ENCODE measurements around the gene DAB1.
"Not testable (repeated sequence)": the region's sequence is repeated elsewhere in the genome, so short reads cannot be mapped to it uniquely, and the experiment has no call there.

The DAB1 gene

DNA sequence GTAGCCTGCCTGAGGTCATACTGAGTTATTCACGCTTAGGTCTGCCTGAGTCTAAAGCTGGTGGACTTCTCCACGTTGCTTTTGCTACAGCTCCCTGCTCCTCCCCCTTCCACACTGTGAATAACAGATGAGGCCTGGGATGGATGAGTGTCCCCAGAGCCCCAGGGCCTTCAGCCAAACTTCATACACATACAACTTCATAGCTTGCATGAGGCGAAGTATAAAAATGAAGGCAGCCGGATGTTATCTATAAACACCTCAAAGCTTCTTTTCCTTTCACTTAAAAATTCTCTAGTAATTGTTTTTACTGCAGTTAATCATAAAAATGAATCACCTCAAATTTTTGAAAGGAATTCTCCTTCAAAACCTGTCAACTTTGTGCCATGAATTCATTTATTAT is 70.2 kb downstream of the DAB1 start:
- no peak for DNase-seq

DNA sequence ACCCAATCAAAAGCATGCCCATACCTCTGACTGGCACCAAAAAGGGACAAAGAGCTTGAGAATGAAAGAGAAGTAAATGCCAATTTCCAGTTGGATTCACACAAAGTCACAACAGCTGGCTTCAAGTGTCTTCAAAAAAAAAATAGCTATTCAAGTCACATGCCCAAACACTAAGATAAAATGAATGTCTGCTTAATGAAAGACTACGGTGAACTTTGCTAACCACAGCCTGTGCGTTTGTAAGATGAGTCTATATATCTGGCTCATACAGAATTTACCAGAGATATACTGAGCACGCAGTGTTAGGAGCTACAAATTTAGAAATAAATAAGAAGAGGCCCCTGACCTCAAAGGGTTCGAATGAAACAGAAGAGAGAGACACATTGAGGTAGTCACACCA is 73.2 kb downstream of the DAB1 start:
- DNase-seq, result no peak

DNA sequence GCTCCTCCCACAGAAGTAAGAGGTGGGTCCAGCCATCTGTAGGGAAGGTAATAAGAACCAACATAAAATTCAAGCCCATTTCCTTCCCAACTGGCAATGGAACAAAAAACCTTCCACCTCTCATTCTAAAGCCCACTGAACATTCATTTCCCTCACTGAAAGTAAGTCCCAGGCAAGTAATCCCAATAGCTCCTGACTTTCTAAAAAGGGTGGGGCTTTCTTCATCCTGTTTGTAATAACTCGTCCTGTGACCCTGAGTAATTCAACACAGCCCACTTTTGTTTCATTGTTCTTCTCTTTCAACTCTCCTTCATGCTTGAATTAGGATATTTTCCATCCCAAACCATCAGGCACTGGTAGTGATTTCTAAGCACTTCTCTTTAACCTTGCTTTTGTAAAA is 74.9 kb downstream of the DAB1 start:
- no peak for DNase-seq

DNA sequence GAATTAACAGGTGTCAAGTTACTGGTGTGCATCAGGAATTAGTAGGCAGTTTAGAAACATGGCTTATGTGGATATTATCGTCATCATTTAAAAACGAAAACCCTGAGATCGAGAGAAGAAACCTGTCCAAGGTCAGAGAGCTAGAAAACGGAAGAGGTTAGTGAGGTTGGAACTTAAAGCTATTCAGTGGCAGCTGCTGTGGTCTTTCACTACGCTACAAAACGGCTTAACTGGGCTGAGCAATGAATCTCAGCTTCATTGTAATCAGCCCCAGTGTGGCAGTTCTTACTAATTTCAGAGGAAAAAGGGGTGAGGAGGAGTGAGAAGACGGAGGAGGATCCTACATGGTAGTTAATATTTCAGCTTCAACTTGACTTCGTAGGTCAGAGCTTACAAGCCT is 77.9 kb downstream of the DAB1 start:
- DNase-seq, result no peak

DNA sequence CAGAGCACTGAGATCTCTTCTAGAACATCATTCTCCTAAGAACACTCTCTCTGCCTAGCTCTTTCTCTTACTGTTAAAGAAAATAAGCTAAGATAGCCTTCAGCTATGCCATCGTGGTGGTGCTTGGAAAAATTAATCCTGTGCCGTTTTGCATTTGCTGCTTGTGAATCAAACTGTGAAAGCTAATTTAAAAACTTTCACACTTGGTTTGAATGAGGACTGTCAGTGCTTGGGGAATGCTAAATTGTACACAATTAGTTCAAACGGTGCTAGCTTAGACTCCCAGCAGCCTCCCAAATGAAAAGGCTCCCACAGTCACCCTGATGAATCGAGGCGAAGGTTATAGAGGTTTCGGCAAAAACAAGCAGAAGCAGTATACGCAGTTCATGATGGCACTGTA is 79.6 kb downstream of the DAB1 start:
- DNase-seq, result no peak

DNA sequence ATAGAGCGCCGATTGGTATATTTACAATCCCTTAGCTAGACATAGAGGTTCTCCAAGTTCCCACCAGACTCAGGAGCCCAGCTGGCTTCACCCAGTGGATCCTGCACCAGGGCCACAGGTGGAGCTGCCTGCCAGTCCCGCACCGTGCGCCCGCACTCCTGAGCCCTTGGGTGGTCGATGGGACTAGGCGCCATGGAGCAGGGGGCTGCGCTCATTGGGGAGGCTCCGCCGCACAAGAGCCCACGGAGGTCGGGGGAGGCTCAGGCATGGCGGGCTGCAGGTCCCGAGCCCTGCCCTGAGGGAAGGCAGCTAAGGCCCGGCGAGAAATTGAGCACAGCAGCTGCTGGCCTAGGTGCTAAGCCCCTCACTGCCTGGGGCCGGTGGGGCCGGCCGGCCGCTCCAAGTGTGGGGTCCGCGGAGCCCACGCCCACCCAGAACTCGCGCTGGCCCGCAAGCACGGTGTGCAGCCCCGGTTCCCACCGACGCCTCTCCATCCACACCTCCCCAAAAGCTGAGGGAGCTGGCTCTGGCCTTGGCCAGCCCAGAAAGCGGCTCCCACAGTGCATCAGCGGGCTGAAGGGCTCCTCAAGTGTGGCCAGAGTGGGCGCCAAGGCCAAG is 80.5 kb downstream of the DAB1 start:
- DNase-seq, result not testable (repeated sequence)

DNA sequence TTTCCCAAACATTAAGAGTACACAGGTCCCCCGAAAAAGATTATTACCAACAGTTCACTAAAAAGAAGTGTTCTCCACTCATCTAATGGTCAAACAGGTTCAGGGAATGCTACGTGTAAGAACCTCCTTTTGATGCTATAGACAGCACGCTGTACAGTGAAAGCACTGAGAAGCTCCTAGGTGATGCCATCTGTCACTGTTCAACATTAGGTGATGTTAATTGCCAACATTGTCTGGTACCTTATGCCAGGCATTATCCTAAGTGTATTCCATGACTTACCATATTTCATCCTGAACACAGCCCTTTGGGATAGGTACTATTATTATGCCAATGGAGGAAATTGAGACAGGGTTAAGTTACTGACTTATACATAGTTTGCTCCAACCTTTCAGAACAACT is 82.1 kb downstream of the DAB1 start:
- no peak for DNase-seq

DNA sequence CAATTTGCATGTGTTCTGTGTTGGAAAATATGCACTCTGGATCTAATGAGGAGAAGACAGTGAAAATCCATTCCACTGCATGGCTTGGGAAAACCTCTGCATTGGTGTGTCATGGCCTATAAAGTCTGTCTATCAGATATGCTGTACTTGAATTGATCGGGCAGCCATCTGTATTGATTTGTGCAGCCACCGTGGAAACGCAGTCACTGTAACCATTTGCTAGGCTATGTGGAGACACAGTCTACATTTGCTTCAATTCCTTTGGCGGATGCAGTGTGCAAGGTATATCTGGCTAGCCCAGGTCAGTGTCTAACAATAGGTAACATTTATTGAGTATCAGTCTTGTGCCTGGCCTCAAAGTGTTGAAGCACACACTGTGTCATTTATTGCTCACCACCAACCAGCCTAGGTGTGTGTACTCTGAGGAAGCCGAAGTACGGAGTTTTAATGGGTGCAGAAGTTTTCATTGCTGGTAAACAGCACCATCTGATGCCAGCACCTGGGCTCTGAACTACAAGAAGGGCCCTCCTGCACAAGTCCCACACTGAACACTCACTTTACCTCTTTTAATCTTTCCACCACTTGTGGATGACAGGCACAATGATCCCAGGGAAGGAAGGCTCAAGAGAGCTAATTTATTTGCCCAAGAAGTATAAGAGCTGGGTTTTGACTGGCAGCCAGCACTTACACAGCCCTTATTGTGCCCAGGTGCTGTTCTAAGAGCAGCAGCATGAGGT is 83.4 kb downstream of the DAB1 start:
- DNase-seq, result no peak

DNA sequence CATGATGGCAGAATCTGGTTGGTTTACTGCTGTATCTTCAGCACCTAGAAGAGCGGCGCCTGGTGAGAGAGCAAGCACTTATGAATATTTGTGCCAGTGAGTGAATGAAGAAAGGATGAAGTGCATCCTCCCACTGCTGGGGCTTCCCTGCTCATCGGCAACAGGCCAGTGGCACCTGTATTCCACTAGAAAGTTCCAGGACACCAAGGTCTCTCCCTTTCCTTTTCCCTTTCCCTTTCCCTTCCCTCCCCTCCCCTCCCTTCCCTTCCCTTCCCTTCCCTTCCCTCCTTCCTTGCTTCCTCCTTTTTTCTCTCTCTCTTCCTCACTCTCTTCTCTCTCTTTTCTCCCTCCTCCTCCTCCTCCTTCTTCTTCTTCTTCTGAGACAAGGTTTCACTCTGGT is 86.2 kb downstream of the DAB1 start:
- DNase-seq, result no peak

DNA sequence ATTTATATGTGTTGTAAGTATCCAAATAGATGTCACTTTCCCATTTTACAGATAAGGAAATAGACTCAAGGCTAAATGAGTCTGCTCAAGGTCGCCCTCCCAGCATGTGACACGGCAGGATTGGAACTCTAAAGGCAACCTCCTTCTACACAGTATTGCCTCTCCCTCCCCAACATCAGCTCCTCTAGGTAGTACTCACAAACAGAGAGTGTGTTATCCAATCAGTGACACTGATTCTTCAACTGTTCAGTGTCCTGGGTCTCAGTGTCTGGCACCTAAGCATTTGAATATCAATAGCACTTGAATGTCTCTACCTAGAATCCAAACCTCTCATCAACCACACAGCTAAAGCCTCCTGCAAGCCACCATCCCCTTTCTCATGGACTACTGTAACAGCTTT is 87.1 kb downstream of the DAB1 start:
- DNase-seq, result no peak

DNA sequence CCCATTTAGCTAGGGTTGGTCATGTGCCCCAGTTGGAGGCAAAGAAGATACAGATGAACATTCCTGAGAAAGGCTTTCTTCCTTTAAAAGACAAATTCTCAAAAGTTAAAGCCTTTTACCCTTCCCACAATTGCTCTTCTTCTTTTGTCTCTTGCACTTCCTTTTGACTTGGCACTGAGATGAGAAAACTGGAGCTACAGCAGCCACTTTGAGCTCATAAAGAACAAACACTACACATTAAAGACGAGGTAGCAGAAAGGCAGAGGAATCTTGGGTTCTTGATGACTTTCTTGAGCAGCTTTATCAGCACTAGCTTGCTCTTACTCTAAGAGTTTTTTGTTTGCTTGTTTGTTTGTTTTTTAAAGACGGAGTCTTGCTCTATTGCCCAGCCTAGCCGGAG is 92.2 kb downstream of the DAB1 start:
- DNase-seq, result no peak

DNA sequence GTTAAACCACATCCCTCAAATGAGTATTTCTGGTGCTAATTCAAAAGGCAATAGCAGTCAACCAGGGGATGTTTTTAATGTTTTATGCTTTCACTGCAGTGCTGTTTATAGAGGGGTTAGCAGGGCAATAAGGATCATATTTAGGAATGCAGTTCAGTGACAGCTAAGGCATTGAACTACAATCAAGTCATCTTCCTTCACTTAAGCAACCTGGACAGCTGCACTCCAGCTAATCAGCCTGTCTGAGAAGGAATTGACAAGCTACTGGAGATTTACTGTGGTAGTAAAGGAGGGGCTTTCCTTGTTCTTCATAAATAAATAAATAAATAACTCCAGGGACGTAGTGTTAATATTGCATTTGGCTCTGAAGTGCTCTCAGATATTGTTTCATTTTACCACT is 93.9 kb downstream of the DAB1 start:
- DNase-seq, result no peak

DNA sequence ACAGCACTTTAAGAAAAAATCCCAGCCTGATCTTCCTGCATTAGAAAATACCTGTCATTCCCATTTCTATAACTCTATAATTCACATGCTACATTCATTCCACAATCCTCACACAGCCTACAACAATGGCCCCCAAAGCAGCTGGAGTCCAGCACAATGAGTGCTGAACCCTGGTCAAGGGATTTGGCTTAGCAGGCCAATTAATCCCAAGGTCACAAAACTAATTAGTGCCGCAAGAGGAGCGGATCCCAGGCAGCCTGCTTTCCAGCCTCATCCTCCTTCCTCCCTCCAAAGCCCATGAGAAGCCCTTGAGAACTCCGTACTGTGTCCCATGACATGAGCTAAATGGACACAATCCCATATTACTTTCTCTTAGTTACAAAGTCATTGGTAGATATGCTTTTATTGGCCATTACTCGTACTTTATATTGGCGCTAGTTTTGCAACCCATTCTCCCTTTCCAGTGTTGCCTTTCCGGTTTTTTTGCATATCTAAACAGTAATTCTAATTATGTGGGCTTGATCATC is 94.8 kb downstream of the DAB1 start:
- DNase-seq, result no peak

DNA sequence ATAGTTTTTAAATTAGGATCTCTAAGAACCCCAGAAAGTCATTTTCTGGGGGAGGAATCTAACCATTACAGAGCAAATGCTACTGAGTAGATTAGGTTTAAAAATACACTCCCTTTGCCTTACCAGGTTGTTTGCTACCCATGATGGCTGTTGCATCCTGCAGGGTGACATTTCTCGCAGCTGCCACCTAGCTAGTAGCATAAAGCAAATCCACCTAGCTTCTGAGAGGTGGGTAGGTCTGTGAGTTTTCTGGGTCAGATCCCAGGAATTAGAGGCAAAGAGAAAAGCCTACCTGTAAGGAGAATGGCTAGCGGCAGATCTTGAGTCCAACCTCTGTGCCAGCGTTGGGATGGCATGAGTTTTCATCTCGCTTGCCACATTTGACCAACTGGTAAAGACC is 95.9 kb downstream of the DAB1 start:
- DNase-seq, result no peak

DNA sequence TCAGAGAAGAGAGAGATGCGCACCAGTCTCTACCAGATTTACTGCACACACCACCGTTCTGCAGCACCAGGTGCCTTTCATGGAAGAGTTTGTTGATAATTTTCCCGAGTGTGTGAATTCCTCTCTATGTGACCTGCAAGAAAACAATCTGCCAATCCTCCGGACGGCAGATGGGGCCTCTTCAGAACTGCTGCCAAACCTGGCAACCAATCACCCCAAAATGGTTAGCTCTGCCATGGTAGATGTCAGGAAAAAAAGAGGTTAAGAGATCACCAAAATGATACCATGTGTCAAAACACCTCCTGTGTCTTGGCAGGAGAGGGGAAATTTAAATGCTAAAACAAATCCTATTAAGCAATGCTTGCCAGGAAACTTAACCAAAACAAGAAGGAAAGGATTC is 96.5 kb downstream of the DAB1 start:
- no peak for DNase-seq

DNA sequence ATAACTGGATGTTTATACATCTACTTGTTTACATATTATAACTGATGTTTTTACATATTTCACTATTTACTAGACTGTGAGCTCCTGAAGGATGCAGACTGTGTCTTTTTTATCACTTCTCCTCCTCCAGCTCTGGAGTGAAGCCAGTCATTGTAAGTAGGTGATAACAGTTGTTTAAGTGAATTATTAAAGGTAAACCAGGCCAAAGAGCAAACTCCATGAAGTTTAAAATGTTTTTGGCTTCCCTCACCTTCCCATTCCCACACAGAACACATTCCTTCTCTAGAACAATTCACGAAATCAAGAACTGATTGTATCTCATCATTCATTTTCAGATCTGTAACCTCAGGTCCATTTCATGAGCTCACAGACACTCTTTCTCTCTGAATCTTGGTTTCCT is 98.3 kb downstream of the DAB1 start:
- DNase-seq, result no peak

DNA sequence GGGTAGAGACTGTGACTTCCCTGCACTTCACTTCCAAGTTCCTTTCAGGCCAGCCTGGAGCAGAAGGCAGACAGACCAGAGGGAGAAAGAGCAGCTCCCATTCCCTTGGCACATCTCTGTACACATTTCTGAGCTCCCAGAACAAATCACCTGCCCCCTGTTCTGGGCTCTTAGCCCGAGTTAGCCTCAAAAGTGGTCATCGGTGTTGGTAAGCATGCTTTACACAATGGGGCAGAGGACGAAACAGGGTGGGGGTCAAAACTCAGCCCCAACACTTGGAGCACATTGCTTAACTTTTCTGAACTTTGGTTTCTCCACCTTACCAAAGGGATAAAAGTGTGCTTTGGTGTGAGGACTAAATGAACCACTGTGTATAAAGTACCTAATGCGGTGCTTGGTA is 98.7 kb downstream of the DAB1 start:
- DNase-seq, result no peak

DNA sequence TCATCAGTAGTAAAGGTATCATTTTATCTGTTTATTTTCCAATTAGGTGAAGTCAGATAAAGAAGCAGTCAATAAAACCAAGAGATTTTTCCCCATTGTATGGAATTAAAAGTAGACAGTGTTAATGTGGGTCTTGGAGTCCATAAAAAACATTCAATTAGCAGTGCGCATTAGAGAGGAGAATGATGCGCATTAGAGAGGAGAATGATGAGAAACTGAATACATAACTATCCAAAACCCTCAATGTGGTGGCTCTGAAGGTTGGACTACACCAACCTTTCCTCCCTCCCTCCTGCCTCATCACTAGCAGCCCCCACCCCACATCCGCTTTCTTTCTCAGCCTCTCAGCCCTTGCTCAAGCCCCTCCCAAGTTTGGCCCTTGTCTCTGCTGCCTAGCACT is 99.5 kb downstream of the DAB1 start:
- no peak for DNase-seq

DNA sequence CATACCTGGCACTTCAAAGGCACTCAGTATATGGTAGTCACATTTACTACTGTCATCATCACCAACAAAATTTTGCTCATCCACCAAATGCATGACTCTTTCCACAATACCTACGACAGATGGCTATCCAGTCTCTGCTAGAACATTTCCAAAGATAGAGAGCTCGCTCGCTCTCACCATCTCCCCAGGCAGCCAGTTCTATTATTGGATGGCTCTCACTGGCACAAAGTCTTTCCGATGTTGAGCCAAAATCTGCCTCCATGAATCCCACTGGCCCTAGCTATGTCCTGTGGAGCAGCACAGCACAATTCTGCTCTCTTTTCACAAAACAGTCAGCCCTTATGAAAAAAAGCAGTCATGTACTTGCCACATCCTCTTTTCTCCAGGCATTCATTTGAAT is 102.1 kb downstream of the DAB1 start:
- DNase-seq, result no peak

DNA sequence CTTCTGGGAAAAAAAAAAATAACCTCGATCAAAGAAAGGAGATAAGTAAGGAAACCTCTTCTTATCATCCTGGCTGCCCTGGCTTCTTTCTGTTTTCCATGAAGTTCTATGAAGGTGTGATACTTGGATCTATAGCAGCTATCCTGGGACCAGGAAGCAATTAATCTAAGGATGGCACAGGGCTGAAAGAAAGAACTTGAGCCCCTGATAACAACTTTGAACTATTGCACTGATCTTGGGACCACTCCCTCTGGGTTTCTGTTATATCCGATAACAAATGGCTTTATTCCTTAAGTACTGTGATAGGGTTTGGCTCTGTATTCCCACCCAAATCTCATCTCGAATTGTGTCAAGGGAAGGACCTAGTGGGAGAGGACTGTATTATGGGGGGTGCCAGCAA is 104.1 kb downstream of the DAB1 start:
- DNase-seq, result no peak

DNA sequence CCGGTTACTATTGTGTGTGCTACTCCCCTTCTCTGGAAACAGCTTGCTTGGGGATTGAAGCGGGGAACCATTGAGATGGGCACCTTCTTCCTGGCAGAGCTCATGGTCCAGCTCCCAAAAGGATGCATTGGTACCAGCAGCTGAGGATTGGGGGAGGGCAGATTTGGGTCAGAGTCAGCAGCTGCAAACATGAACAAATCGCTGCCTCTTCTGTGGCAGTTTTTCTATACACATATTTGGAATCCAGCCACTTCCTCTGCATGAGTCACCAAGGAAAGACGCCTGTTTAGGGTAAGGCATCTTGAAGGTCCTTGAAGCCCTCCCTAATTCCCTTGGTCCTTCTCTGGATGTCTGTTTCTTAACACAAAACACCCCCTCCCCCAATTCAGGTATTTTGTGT is 104.7 kb downstream of the DAB1 start:
- DNase-seq, result no peak

DNA sequence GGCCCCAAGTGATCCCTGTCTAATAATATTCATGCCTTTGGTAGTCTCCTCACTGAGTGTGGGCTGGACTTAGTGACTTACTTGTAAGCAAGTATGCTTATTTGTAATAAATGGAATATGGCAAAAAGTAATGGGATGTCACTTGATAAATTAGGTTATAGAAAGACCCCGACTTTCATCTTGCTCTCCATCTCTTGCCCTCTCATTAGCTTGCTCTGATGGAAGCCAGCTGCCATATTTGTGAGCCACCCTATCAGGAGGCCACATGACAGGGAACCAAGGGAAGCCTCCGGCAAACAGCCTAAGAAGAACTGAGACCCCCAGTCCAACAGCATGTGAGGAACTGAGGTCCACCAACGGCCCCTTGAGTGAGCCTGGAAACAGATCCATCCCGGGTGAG is 107.0 kb downstream of the DAB1 start:
- DNase-seq, result no peak

DNA sequence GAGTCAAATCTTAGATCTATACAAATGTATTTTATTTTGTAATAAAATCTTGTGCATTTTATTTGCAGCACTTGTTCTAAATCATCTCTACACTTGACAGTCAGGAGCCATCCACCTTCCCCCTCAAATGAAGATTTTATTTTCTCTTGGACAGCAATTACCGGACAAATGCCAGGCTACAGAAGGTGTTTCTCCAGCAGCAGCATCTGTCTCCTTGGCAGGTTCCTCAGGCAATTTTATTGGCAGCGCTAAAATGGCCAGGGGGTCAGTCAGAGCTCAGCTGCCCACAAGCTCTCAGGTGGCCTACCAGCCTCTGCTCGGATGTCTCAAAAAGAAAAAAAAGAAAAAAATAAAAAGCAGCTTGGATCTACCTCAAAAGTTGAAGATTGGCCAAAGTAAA is 107.6 kb downstream of the DAB1 start:
- no peak for DNase-seq

DNA sequence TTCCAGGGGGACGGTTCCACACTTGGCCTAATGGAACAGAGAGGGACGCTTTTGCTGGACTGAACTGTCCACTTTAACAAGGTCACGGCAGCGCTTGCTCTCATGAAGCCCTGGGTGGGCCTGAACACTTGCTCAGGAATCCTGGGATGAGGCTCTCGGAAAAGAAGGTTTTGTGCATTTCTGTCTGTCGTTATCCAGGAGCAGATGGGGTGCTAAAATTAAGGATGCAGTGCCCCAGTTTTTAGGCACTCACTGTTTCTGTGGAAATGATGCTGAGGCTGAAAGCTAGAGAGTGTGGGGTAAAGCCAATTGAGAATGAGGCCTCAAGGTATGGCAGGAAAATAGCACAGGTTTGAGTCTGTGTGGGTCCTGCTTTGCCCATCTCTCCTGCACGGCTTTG is 111.0 kb downstream of the DAB1 start:
- no peak for DNase-seq

DNA sequence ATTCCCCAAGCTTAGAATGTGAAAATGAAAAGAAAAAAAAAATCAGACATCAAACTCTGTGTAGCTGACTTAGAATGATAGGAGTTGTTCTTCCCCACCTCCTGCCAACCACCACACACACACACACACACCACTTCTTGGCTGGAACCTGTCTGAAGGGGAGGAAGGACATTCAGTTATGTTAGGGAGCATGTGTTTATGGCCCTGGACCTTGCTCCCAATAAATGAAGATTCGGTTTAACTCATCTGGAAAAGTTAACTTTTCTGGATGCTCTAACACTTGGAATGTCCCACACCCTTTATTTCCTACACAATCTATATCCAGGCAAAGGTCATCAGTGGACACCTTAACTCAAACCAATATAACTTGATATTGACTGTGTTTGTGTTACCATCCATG is 112.4 kb downstream of the DAB1 start:
- no peak for DNase-seq
